ENCODE data around the gene ZNF716.

DNA sequence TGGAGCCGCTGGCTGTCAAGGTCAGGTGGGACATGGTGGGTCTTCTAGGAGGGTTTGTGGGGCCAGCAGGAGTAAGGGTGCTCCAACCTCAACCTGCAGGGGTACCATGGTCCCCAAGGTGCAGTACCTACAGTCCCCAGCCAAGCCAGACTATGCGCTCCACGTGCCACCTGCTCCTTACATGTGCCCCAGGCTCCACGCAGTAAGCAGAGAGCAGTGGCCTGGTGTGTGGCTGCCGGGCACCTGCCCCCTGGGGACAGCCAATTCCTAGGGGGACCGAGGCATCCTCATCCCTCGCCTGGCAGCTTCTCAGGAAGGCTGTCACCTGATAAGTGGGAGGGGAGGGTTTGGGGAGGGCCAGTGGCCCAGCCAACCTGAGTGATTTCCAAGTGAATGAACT is 11.7 kb upstream of the ZNF716 start:
- no peak for TF ChIP-seq CTCF (IDR thresholded peaks at IDR 0.05)
- TF ChIP-seq POLR2A (IDR thresholded peaks at IDR 0.05) = no peak

All from adrenal gland (tissue), 5 donors.